Activated CD8-positive, alpha-beta memory T cell treated with anti-CD3 and anti-CD28 coated beads, Interleukin-2, amount 50 U/mL, for 24 hours (primary cell): ENCODE measurements around the gene ATP1A1.

Experiments
- DNase-seq: peaks from one replicate; pipeline ENCODE4 v3.0.0-alpha.2; 2020; ENCODE audit errors: extremely low read depth

The ATP1A1 gene

GRCh38 chr1:116372651-116373430 is at the start of gene ATP1A1:
Gene ATP1A1, plus strand, starts transcription at chr1:116373244. Its CDS starts 268 bp downstream, at chr1:116373512.
- DNase-seq, result peak; percentile 92

- no peak for DNase-seq
Measured at GRCh38 chr1:116323491-116323890, 49.6 kb upstream of the ATP1A1 start.

GRCh38 chr1:116324411-116324810 is 48.6 kb upstream of the ATP1A1 start:
- DNase-seq, result no peak

- no peak for DNase-seq
Measured at GRCh38 chr1:116325104-116325503, 47.9 kb upstream of the ATP1A1 start.

GRCh38 chr1:116325922-116326321 is 47.1 kb upstream of the ATP1A1 start:
- DNase-seq, result no peak

- DNase-seq, result no peak
Measured at GRCh38 chr1:116326486-116326885, 46.6 kb upstream of the ATP1A1 start.

- DNase-seq, result no peak
Measured at GRCh38 chr1:116328671-116329070, 44.4 kb upstream of the ATP1A1 start.

GRCh38 chr1:116329524-116330341 is 43.3 kb upstream of the ATP1A1 start:
- no peak for DNase-seq

- DNase-seq, result no peak
Measured at GRCh38 chr1:116330342-116330652, 42.7 kb upstream of the ATP1A1 start.

GRCh38 chr1:116330846-116331245 is 42.2 kb upstream of the ATP1A1 start:
- no peak for DNase-seq

- no peak for DNase-seq
Measured at GRCh38 chr1:116331523-116331922, 41.5 kb upstream of the ATP1A1 start.

GRCh38 chr1:116332451-116332850 is 40.6 kb upstream of the ATP1A1 start:
- no peak for DNase-seq

- no peak for DNase-seq
Measured at GRCh38 chr1:116333171-116334014, 39.7 kb upstream of the ATP1A1 start.

GRCh38 chr1:116334015-116334547 is 39.0 kb upstream of the ATP1A1 start:
- no peak for DNase-seq

GRCh38 chr1:116334868-116335635 is 38.0 kb upstream of the ATP1A1 start:
- no peak for DNase-seq

- no peak for DNase-seq
Measured at GRCh38 chr1:116335850-116336624, 37.0 kb upstream of the ATP1A1 start.

GRCh38 chr1:116337398-116337797 is 35.6 kb upstream of the ATP1A1 start:
- no peak for DNase-seq

- DNase-seq, result no peak
Measured at GRCh38 chr1:116338400-116338799, 34.6 kb upstream of the ATP1A1 start.

GRCh38 chr1:116340506-116341231 is 32.4 kb upstream of the ATP1A1 start:
- DNase-seq, result no peak

- no peak for DNase-seq
Measured at GRCh38 chr1:116343019-116343418, 30.0 kb upstream of the ATP1A1 start.
